Testis (tissue), 3 donors: Measurements from ENCODE around the gene PNPLA5. TPM values are rescaled to one million over a fixed set of nuclear protein-coding genes. Genes with fewer than 3 reads are reported as not detected.

Experiments
- DNase-seq: peaks from one replicate; pipeline ENCODE4 v3.0.0-alpha.2; 2019
- H3K27ac ChIP-seq, 2 donors: fragments of 200-600 bp; sonication (generic); one replicate each; pipeline ENCODE4 v1.5.1; 2019
- H3K27me3 ChIP-seq: fragments of 200-600 bp; sonication (generic); one replicate; pipeline ENCODE4 v1.5.1; 2019
- H3K36me3 ChIP-seq: fragments of 200-600 bp; sonication (generic); one replicate; pipeline ENCODE4 v1.5.1; 2017; ENCODE audit warnings: low read depth; ENCODE audit errors: missing control alignments
- H3K4me1 ChIP-seq: fragments of 200-600 bp; sonication (generic); one replicate; pipeline ENCODE4 v1.5.1; 2019
- H3K4me3 ChIP-seq, 2 donors: fragments of 200-600 bp; sonication (generic); one replicate each; pipeline ENCODE4 v1.5.1; 2017 to 2019
- H3K9me3 ChIP-seq: fragments of 200-600 bp; sonication (generic); one replicate; pipeline ENCODE4 v1.5.1; 2017
- POLR2A ChIP-seq: fragments of 450-650 bp; IDR thresholded peaks from one replicate; pipeline ENCODE4 v1.6.1; 2017; ENCODE audit warnings: antibody characterized with exemption, mild to moderate bottlenecking, moderate library complexity
- WGBS, 2 donors: methylation state at CpG; one replicate each; pipeline ENCODE4 v1.1.5; 2018; 5-methylcytosine and 5-hydroxymethylcytosine counted together
- intact Hi-C: fragments of 100-400 bp; cut with DNase I; formaldehyde crosslinking; loops from one replicate; pipeline ENCODE4 v1.15.1; 2023; ENCODE audit warnings: low total_unique reads
- polyA plus RNA-seq: library from polyadenylated mRNA; stranded (reverse); fragments of 350-450 nt; fragmentation: Illumina TruSeq; extraction: RNeasy Lipid Tissue Mini Kit (QIAGEN cat#74804); gene quantifications from one replicate; pipeline ENCODE4 v1.2.3, GENCODE V29; 2014; ENCODE audit warnings: low read depth, low replicate concordance; ENCODE audit not compliant: insufficient read depth
- total RNA-seq, 2 donors: library from RNA; depleted of rRNA; stranded (reverse); fragments of >200 nt; gene quantifications; one replicate each; pipeline ENCODE4 v1.2.3, GENCODE V29; 2016
- TF ChIP-seq, protein P1 (sequence below), 3 experiments: fragments of 450-650 bp in 2 of 3; fragments of 200-600 bp in 1 of 3; sonication (generic) in 1 of 3; IDR thresholded peaks; one replicate each; pipeline ENCODE4 v1.5.1; 2016 to 2019; ENCODE audit warnings: antibody characterized with exemption in 3 of 3, mild to moderate bottlenecking in 2 of 3, moderate library complexity in 1 of 3

The PNPLA5 gene
- total and polyA plus RNA-seq, 3 donors from 2014 or later = not detected

DNA sequence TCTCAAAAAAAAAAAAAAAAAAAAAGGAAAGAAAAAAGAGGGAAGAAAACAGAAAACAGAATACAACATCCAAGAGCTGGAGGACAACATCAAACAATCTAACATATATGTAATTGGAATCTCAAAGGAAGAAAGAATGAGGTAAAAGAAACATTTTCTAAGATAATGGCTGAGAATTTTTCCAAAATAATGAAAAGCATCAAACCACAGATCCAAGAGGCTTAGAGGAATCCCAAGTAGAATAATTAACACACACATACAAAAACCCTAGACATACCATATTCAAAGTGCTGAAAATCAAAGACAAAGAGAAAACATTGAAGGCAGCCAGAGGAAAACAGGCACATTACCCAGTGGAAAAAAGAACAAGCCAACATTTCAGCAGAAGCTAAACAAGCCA lies 34.4 kb downstream of the PNPLA5 start:
- Histone ChIP-seq H3K36me3 (no peaks in the 10 kb centered on the region), H3K4me1 (no peaks in the 10 kb centered on the region), H3K4me3 (no peak overlapping the region), H3K27me3 (no peaks in the 10 kb centered on the region), H3K27ac (no peak overlapping the region), H3K9me3 (no peaks in the 10 kb centered on the region)
- no peak for TF ChIP-seq POLR2A
- TF ChIP-seq, protein P1, sequence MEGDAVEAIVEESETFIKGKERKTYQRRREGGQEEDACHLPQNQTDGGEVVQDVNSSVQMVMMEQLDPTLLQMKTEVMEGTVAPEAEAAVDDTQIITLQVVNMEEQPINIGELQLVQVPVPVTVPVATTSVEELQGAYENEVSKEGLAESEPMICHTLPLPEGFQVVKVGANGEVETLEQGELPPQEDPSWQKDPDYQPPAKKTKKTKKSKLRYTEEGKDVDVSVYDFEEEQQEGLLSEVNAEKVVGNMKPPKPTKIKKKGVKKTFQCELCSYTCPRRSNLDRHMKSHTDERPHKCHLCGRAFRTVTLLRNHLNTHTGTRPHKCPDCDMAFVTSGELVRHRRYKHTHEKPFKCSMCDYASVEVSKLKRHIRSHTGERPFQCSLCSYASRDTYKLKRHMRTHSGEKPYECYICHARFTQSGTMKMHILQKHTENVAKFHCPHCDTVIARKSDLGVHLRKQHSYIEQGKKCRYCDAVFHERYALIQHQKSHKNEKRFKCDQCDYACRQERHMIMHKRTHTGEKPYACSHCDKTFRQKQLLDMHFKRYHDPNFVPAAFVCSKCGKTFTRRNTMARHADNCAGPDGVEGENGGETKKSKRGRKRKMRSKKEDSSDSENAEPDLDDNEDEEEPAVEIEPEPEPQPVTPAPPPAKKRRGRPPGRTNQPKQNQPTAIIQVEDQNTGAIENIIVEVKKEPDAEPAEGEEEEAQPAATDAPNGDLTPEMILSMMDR (IDR thresholded peaks at IDR 0.05) = no peak
- no peak for DNase-seq
- intact Hi-C loops = no loop called here

DNA sequence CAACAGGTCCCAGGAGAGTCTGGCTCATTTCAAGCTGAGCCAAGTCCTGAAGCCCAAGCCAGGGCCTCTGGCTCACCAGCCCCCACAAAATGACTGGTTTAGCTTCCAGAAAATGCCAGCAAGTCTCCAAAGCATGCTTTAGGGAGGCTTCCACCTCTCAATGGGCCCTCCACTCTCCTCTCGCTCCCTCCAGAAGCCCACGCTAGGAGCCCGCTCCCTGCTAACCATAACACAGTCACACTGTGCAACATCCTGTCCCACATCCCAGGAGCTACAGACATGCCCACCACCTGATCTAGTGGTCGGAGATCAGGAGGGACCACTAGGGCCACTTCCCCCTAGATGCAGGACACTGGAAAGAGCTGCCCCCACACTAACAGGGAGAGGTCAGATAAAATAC lies 36.4 kb downstream of the PNPLA5 start:
- 40 to 99% methylated on average over 1 to 4 of the region's 4 CpGs for WGBS, 2 donors
- TF ChIP-seq, protein P1 (IDR thresholded peaks at IDR 0.05) = no peak
- no peak for TF ChIP-seq POLR2A
- no peak for DNase-seq
- Histone ChIP-seq H3K27ac (no peak overlapping the region), H3K27me3 (no peaks in the 10 kb centered on the region), H3K4me1 (no peaks in the 10 kb centered on the region), H3K36me3 (no peaks in the 10 kb centered on the region), H3K4me3 (no peak overlapping the region), H3K9me3 (no peaks in the 10 kb centered on the region)
- intact Hi-C loops = no loop called here

DNA sequence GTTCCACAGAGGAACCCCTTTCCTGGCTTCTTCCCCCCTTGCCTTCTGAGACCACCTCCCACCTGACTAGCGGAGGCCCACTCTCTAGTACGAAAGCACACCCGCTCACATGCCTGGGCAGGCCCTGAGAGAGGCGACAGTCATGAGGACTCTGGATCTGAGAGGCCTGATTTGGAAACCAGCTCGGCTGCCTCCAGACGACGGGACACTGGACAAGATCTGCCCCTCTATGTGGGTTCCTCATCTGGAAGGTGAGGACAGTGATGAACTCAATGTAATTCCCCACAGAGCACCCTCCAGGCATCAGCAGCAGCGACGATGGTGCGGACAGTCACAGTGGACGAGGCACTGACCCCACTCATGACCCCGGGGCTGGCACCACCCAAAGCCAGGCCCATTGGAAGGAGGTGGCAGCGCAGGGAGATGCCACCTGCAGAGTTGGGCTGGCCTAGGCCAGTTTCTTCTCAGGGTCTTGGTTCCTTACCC lies 37.0 kb downstream of the PNPLA5 start:
- intact Hi-C loops = no loop called here
- DNase-seq = no peak
- Histone ChIP-seq H3K27ac (no peak overlapping the region), H3K4me3 (no peak overlapping the region), H3K4me1 (no peaks in the 10 kb centered on the region), H3K9me3 (no peaks in the 10 kb centered on the region), H3K36me3 (no peaks in the 10 kb centered on the region), H3K27me3 (no peaks in the 10 kb centered on the region)
- TF ChIP-seq POLR2A = no peak
- TF ChIP-seq, protein P1 (IDR thresholded peaks at IDR 0.05) = no peak
- WGBS, 2 donors = 94 to 98% methylated on average over 11 to 13 of the region's 13 CpGs

DNA sequence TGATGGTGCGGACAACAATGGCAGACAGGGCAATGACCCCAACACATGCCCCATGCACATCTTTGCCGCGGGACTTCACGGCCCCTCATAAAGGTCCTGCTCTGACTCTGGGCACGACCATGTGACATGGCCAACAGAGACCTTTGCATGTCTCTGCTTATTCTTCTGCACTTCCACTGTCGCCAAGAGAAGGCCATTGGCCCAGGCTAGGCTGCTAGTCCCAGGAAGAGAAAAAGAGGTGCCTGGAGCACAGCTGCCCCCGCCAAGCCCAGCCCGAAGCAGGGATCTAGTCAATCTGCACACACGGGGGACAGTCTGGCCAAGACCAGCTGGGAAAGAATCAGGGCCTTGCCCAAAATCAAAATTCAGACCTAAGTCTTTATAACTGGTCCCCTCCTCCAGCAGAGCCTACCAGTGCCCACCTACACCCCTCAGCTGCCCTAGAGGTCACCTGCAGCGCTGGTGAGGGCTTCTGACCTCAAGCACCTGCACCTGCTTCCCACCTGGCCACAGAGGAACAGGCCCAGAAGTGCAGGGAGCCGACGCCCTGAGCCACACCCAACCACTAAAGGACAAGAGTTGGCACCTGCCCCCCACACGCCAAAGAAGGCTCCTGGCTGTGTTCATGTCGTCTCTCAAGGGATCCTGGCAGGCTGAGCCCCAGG lies 37.6 kb downstream of the PNPLA5 start:
- WGBS, 2 donors = 84 to 85% methylated on average over 9 to 14 of the region's 14 CpGs
- Histone ChIP-seq H3K4me3 (no peak overlapping the region), H3K36me3 (no peaks in the 10 kb centered on the region), H3K27me3 (no peaks in the 10 kb centered on the region), H3K9me3 (no peaks in the 10 kb centered on the region), H3K27ac (no peak overlapping the region), H3K4me1 (no peaks in the 10 kb centered on the region)
- TF ChIP-seq, protein P1 (IDR thresholded peaks at IDR 0.05) = no peak
- no peak for TF ChIP-seq POLR2A
- intact Hi-C loops = no loop called here
- no peak for DNase-seq

DNA sequence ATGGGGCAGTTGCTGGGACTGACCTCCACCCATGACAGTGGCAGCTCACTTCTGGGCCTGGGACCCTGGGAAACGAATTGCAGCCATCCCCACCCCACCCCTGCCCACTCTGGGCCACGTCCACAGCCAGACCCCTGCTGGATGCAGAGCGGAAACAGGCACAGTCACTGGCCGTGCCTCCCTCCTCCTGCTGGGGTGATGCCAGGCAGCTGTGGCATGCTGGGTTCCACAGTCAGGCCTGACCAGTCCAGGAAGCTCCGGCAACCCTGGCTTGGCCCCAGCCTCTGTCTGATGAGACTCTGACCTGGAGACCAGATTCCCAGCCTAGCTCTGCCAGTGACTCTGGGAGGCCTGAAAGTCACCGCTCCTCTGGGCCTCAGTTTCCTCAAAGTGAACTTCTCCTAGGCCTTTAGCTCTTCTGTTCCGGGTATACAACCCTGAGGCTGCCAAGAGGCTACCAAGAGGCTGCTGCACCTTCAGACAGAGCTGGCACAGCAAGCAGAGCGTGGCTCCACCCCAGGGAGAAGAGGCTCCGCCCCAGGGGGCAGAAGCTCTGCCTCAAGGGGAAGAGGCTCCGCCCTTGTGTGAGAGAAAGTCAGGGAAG lies 38.4 kb downstream of the PNPLA5 start:
- Histone ChIP-seq H3K27ac (no peak overlapping the region), H3K27me3 (no peaks in the 10 kb centered on the region), H3K4me1 (no peaks in the 10 kb centered on the region), H3K9me3 (no peaks in the 10 kb centered on the region), H3K36me3 (no peaks in the 10 kb centered on the region), H3K4me3 (no peak overlapping the region)
- WGBS, 2 donors = 89% methylated on average over 8 to 10 of the region's 10 CpGs
- no peak for DNase-seq
- no peak for TF ChIP-seq POLR2A
- TF ChIP-seq, protein P1 (IDR thresholded peaks at IDR 0.05) = no peak
- intact Hi-C loops = no loop called here
